NCI-H510A (cell line): ENCODE measurements around the gene MAP2K6.

Experiments
- DNase-seq: peaks from one replicate; lab custom pipeline; 2025; lab: John Stamatoyannopoulos, UW

MAP2K6 gene

DNA sequence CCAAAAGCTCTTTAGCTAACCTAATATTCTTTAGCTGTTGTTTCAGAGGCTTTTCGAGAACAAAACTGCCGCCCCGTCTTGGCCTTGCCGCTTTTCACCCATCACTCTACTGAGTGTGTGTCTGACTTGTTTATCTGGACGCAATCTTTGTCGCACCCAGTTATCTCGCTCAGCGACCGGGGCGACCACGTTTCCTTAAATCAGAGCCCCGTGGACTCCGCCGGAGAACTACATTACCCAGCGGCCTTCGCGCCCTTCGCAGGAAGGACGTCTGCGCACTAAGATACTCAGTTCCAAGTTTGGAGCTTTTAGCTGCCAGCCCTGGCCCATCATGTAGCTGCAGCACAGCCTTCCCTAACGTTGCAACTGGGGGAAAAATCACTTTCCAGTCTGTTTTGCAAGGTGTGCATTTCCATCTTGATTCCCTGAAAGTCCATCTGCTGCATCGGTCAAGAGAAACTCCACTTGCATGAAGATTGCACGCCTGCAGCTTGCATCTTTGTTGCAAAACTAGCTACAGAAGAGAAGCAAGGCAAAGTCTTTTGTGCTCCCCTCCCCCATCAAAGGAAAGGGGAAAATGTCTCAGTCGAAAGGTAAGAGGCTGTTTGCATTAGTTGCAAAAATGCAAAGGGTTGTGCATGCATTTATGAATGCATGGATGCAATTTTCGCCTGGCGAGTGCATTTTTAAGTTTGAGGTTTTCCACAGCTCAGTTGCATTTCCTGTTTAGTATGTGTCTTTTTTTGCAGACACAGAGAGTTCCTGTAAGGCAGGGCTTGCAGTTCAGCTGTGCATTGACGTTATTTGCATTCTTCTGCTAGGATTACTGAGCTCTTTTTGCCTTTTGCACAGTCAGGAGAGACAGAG lies at the start of gene MAP2K6:
Gene MAP2K6, plus strand, starts transcription at position 290 of the 867 bp plus-strand sequence. Its CDS starts 288 bp downstream, at position 578.
- peak; percentile 55 for DNase-seq

DNA sequence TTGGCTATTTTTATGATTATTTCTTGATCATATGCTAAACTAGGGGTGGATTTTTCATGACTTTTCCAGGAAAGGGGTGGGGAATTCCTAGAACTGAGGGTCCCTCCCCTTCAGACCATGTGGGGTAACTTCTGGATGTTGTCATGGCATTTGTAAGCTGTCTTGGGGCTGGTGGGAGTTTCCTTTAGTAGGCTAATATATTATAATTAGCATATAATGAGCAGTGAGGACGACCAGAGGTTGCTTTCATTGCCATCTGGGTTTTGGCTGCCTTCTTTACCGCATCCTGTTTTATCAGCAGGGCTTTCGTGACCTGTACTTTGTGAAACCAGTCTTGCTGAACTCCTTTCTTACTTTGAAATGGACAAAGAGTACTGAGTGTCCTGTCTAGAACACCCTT lies 47.2 kb upstream of the MAP2K6 start:
- DNase-seq: no peak

DNA sequence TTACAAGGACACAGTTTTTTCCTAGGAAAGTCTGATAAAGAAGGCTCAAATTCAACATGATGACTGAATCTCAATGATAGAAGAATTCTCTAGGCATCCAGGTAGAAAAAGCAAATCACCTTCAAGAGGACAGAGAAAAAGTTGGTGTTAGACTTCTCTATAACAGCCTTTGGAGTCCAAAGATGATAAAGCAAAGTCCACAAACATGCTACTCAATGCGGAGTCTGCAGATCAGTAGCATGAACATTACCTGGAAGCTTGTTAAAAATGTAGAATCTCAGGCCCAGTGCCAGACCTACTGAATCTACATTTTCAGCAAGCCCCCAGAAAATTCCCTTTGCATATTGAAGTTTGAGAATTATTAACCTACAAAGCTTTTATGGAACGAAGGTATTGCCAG lies 41.4 kb upstream of the MAP2K6 start:
- no peak for DNase-seq

DNA sequence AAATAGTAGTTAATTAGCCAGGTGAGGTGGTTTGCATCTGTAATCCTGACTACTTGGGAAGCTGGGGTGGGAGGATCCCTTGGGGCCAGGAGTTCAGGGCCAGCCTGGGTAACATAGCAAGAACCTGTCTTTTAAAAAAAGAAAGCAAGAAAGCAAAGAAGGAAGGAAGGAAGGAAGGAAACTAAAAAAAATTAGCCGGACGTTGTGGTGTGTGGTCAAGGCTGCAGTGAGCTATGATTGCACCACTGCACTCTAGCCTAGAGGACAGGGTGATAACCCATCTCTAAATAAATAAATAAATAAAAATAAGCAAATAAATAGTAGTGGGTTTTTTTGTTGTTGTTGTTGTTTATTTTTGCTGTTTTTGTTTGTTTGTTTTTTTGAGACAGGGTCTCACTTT lies 39.3 kb upstream of the MAP2K6 start:
- no peak for DNase-seq

DNA sequence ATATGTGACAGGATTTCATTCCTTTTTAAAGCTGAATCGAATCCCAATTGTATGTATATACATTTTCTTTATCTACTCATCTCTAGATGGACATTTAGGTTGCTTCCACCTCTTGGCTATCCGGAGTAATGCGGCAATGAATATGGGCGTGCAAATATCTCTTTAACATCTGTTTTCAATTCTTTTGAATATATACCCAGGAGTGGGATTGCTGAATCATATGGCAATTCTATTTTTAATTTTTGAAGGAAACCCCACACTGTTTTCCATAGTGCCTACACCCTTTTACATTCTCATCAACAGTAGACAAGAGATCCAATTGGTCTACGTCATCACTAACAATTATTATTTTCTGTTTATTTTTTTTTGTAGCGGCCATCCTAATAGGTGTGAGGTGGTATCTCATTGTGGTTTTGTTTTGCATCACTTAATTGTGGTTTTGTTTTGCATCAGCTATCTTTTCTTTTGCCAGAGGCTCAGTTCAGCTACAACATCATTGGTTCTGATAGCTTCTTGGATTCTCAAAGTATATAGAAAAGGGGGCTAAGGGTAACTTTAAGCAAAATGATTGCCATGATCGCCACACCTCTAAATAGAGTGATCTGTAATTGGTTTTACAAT lies 25.6 kb upstream of the MAP2K6 start:
- no peak for DNase-seq

DNA sequence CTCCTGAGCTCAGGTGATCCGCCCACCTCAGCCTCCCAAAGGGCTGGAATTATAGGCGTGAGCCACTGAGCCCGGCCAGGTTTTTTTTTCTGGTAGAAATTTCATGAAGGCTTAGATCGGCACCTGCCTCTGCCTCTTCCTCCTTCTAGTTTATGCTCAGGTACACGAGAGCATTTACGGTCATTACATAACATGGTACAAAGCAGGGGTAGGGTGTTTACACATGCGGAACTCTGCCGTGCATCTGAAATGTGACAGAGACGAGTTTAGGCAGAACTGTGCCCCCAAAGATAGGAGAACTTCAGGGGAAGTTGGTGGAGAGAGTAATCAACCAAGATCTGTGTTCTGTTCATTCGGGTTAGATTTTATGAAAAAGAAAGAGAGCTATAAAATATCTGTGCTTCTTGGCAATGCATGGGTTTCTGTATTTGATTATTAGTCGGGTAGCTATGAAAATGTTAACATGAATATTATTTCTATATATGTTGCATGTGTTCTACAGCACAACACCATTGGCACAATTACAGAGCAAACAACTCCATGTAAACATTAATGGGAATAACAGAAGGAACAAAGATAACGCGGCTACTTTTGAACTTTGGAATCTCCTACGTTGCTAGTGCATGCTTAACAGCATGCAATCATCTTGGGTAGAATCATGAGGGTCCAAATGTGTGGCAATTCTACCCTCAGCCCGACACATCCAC lies 23.5 kb upstream of the MAP2K6 start:
- no peak for DNase-seq

DNA sequence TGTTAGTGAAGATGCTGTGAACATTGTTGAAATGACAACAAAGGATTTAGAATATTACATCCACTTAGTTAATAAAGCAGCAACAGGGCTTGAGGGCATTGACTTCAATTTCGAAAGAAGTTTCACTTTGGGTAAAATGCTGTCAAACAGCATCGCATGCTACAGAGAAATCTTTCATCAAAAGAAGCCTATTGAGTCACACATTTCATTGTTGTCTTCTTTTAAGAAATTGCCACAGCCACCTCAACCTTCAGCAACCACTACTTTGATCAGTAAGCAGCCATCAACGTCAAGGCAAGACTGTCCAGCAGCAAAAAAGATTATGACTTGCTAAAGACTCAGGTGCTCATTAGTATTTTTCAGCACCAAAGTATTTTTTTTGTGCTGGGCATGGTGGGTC lies 13.2 kb upstream of the MAP2K6 start:
- DNase-seq: no peak

DNA sequence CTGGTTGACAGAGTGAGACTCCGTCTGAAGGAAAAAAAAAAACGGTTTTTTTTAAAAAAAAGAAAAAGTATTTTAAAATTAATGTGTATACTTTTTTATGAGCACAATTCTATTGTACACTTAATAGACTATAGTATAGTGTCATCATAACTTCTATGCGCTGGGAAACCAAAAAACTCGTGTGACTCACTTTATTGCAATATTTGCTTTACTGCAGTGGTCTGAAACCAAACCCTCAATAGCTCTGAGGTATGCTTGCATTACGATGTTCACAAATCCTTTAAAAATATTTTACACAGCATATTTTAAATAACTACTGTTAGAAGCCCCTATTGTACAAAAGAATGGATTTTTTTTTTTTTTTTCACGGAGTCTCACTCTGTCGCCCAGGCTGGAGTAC lies 12.4 kb upstream of the MAP2K6 start:
- DNase-seq: no peak

DNA sequence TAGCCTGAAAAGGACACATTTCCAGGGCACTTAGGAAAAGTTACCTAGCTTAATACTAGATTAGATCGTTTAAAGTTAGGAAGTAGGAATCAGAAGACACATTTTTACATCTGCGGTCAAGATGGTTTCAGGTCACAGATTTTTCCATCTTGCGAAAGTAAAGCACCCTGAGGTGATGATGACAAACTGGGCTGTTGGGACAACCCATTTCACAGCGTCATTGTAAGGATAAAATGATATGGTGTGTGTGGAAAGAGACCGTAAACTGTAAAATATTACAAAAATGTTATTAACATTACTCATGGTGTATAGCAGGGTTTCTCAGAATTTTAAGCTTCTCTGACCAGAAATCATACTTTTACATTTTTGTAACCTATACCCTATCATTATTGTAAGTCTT lies 10.1 kb upstream of the MAP2K6 start:
- no peak for DNase-seq

DNA sequence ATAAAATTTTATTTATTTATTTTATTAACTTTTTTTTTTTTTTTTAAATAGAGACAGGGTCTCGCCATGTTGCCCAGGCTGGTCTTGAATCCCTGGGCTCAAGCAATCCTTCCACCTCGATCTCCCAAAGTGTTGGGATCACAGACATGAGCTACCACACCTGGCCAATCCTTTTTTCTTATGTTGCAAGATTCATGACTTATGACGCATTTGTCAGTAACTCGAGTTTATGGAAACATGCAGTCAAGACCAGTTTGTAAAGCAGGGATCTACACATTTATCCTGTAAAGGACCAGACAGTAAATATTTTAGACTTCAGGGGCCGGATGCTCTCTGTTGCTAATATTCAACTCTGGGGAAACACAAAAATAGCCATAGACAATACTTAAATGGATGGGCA lies 9.4 kb upstream of the MAP2K6 start:
- DNase-seq: no peak

DNA sequence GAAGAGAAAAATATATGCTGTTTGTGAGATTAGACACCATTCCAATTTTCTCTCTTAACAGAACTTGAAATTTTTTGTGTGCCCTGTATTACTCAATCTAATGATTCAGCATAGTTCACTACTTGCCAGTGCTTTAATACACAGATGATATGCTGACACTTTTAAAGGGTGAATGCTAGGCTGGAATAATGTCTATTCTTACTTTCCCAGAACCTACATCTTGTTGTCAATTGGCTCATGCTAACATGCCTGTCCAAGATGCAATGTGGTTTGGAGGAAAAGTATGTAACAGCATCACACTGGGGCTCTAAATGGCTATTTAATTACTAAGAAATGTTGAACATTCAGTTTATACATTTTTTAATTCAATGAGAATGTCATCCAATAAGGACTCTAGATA lies 7.6 kb upstream of the MAP2K6 start:
- DNase-seq: no peak

DNA sequence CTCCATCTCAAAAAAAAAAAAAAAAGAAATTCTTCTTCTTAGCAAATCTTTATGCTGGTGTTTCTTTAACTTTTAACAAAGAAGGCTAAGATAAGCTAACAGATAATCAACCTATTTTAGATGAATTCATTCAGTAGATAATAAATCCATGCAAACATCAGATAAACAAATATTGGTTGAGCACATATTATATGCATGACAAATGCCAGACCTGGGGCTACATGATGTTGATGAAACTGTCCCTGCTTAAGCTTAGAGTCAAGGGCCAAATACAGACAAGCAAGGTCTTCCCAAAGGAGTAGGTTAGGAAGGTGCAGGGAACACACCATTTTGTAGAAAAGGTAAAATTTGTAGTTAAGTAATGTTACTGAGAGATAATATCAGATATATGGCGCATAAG lies 6.7 kb upstream of the MAP2K6 start:
- no peak for DNase-seq

DNA sequence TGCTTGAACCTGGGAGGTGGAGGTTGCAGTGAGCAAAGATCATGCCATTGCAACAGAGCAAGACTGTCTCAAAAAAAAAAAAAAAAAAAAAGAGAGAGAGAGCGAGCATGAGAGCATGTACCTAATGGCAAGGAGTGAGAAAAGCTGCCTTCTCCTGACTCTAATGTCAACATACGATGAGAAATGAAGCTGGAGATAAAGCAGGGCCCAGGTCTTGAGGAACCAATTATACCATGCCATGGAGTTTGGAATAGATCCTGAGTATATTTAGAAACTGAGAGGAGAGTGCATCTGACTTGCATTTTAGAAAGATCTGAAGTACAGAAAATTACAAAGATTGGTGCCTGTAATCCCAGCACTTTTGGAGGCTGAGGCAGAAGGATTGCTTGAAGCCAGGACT lies 3.8 kb upstream of the MAP2K6 start:
- DNase-seq: no peak

DNA sequence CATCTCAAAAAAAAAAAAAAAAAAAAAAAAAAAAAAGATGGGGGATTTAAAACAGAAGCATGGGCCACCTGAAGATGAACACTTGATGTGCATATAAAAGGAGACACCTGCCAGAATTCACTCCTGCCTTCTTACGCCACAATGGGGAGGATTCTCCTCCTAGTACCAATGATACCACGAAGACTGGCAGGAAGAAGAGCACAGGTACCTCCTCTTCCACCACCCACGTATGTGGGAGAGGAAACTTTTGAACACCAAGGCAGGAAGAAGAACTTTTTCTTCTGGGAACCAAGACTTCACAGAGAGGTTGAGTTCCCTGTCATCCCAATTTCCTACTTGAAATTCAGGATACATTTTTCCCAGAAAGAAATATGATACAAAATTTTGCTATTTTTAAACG lies 2.7 kb upstream of the MAP2K6 start:
- DNase-seq: no peak

DNA sequence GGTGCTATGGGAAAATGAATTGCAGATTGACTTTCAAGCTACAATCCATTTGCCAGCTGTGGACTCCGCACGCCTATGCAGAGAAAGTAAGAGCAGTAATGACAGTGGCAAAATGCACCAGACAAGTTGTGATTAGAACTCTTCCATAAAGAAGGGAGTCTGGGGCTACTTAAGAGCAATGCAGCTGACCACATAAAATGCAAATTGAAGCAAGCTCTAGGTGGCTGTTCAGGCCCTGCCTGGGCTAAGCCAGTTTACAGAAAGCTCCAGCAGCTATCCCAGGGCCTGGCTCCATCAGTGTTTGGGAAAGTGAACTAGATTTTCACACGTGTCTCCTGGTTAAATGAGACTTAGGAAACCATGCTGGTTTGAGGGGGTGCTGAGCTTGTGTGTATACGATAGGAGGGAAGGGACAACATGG lies 2.2 kb upstream of the MAP2K6 start:
- DNase-seq: no peak

DNA sequence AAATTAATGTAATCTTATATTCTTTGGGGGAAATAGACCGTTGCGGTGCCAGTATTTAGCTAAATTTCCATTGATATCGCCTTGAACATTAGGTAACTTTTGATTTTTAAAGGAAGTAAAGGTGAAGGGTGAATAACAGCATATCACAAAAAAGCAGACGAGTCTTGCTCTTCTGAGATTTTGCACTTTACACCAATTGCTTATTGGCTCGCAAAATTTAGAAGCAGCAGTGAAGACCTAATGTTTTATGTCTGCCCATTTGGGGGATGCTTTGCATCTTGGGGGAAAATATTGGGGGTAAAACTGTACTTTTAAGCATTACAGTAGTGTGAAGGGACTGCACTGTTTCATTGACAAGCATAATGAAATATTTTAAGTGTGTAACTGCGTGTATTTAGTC lies 934 bp downstream of the MAP2K6 start:
- no peak for DNase-seq

DNA sequence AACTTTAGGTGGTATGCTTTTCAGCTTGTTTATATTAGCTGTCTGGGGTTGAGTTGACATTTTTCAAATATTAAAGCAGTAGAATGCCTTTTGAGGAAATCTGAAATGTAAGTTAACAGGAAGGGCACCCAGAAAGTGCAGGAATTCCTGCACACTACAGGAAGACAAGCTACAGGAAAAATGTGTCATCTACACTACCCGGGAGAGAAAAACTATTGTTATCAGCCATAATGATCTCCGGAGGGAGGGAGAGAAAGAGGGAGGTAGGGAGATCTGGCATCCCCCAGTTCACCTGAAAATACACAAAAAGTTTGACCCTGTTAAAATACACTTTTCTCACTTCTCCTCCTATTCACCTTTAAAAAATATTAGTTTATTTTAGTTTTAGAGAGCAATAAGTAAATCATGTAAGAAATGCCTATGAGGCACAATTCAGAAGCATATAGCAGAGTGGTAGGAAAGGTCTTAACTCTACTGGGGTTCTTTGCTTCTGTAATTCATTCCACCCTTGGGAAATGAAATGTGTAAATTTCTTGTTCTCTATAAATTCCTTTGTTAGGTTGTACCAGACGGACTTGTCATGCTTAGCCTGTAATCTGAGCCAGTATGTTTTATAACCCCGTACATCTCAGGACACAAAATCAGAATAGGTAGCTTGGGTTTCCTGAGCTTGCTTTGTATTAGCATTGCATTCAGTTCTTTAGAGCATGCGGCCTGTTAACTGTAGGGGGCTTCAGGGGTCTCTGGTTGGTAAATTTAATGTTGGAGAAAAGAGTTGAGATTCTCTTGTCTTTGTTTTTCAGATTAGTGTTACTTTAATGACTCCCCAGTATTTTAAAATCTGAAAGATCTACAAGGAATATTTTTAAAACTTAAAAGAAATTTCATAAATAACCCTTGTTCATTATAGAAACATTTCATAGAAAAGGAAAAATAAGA lies 3.3 kb downstream of the MAP2K6 start:
- no peak for DNase-seq

DNA sequence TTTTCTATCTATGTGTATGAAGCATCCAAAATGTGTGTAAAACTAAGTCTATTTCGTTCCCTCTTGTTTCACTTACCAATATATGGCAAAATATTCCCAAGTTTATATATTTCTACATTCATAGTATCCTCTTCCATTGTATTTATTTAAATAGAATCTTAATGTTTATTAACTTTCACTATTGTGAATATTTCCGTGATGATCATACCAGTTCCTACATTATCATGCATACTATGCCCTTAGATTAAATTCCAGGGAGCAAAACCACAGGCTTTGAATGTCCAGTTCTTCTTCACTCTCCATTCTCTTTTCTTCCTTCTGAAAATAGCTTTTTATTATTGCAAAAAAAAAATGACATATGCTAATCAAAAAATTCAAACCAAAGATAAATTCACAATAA lies 4.0 kb downstream of the MAP2K6 start:
- no peak for DNase-seq

DNA sequence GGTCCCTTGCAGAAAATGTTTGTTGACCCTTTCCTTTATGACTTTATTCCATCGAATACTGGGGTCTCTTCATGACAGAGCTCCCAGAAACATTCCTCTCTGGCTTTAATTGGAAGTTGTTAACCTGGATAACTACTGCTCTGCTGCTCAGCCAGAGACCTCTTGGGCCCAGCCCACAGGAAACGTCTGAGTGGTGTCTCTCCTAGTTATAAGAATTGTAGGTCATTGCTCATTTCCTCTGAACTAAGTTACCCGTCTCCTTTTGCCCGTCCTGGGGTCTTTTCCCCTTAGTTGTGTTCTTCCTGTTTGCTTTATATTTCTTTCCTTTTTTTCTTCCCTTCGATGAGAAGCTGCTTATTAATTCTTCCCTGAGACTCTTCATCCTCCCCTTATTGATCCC lies 9.0 kb downstream of the MAP2K6 start:
- no peak for DNase-seq

DNA sequence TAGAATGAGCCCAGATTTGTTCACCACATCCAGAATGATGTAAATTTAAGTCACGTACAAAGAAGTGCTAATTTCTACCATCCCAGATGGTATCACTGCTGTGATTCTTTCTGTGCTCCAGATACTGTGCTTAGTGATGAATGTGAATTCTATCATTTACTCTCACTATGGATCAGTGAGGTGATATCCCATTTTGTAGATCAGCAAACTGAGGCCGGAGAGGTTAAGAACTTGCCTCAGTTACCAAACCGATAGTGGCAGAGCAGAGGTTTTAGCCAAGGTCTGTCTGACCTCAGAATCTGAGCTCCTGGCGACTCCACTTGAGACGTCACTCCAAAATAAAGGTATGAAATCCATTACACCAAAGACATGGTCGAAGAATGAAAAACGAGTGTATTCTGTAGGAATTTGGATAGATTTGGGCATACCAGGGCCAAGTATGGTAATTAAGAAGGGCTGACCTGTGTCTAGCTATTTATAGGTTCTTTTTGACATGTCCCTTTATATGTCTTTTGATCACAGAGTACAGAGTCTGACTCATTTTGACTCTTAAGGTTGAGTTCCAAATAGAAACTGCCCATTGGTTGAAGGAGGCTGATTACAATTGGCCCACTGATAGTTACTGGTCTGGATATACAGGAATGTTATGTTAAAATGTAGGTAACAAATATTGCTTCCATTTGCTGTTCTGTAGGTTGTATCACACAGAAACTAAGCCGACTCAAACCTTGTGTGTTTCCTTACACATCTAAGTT lies 10.0 kb downstream of the MAP2K6 start:
- no peak for DNase-seq

DNA sequence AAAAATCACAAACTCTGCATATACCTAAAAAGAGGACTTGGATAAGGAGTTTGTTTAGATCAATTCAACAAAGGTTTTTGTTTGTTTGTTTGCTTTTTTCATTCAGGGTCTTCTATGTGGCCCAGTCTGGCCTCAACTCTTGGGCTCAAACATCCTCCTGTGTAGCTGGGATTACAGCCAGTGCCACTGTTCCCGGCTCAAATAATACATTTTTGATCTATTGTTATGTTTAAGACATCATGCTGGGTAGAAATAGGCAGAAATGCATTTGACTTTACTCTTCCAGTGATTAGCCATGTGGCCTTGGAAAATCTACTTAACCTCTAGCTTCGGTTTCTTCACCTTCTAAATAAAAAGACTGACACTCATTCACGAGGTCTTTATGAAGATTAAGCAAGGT lies 11.5 kb downstream of the MAP2K6 start:
- no peak for DNase-seq
